Smooth muscle cell of the coronary artery (primary cell): ENCODE results near the gene TNIK. TPM values are rescaled to one million over a fixed set of nuclear protein-coding genes. Genes with fewer than 3 reads are reported as not detected.

Experiments used
- total RNA-seq: library from RNA; depleted of rRNA; stranded (reverse); fragments of >200 nt; gene quantifications from 2 replicates; pipeline ENCODE4 v1.2.3, GENCODE V29; 2014; ENCODE audit warnings: low replicate concordance

The TNIK gene
- 23.2 and 27.4 TPM in 2 replicates for total RNA-seq

DNA sequence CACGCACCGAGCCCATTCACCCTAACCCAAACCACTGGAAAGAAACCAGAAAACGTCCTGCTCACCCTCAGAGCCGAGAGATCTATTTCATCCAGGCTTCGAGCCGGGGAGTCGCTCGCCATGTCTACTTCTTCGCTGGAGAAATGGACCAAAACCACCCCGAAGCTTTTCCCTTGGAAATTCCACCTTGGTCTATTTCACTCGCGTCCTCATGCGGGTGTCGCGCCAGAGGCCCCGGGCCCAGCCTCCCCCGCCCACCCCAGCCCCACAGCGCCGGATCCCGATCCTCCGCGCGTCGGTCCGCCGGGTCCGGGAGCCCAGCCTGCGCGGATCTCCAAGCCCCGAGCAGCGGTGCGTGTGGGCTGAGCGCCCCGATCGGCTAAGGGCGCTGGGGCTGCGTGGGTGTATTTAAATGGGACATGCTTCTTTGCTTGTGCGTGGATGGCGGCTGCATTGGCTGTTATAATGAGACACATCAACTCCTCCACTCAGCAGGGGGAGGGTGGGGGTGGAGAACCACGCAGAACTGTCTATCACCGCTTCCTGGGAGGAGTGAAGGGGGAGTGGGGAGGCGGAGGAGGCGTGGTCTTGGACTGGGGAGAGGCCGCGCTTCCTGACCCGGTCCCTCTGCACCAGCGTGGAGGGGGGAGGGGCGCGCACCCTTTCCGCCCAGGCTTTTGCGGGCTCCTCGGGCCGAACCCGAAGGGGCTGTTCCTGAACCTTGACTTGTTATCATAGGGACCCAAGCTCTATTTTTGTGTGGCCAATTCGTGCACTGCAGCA lies at the start of gene TNIK:
TNIK (minus strand) TSS at position 464 of the 783 bp plus-strand sequence; CDS start at position 122, 342 bp downstream.

DNA sequence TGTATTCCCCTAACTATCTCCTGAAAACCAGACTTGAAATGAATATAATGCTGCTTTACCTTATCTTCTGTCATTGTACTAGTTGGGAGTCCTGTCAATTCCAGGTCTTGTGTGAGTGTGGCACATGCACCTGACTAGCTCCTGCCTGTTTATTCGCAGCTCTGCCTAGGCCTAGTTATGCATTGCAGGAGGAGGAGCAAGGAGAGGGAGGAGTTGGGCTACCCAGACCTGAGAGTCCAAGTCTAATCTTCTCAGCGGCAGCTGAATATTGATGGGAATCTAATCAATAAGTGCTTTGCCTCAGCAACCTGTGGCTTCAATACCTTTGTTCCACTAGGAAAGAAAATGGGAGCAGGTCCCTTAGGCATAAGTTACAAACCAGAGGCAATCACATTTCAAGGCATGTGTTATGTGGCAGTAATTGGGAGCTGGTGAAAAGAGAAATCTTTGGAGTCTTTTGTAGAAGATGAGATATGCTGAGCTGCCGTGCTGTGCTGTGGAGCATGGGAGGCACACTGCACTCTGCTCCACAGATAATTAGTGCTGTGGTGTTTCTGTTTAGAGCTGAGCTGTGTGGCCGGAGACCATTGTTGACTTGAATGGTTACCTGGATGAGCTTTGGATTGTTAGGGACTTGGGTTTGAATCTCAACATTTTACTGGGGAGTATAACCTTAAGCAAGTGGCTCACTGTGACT lies 433.5 kb downstream of the TNIK start, which contains the start of gene SLC2A2:
SLC2A2 (minus strand) TSS at position 124 of the 697 bp plus-strand sequence; CDS start at position 74, 50 bp downstream.

